CD8-positive, alpha-beta memory T cell (primary cell): ENCODE data around the gene ORC1. TPM values are rescaled to one million over a fixed set of nuclear protein-coding genes. Genes with fewer than 3 reads are reported as not detected.

Source experiments
- CTCF ChIA-PET: fragments of 350-600 bp; sonication (Branson Sonifier 250); formaldehyde crosslinking; loops from one replicate; lab custom pipeline; 2021; ENCODE audit warnings: antibody characterized with exemption; lab: Charles Lee
- POLR2A ChIA-PET: fragments of 350-600 bp; sonication (Branson Sonifier 250); formaldehyde crosslinking; loops from one replicate; lab custom pipeline; 2021; ENCODE audit warnings: antibody characterized with exemption; lab: Charles Lee
- DNase-seq, 5 donors: peaks; one replicate each; pipeline versions ENCODE4 v3.0.0 to v3.0.0-alpha.2; 2020 to 2022; ENCODE audit warnings: mixed read lengths in 1 of 5
- H3K27ac ChIP-seq: one replicate; pipeline ENCODE4 v1.7.0; 2013; ENCODE audit warnings: low read depth, mild to moderate bottlenecking, low read length, moderate library complexity
- H3K27me3 ChIP-seq: 2 replicates; pipeline ENCODE4 v1.7.0; 2013; ENCODE audit warnings: low read length, mild to moderate bottlenecking; ENCODE audit not compliant: insufficient read depth, poor library complexity, severe bottlenecking
- H3K36me3 ChIP-seq: 2 replicates; pipeline ENCODE4 v1.7.0; 2013; ENCODE audit warnings: mild to moderate bottlenecking, low read length, moderate library complexity; ENCODE audit not compliant: insufficient read depth
- H3K4me1 ChIP-seq: 2 replicates; pipeline ENCODE4 v1.7.0; 2013; ENCODE audit warnings: mild to moderate bottlenecking, low read length, moderate library complexity; ENCODE audit not compliant: insufficient read depth
- H3K4me3 ChIP-seq: 2 replicates; pipeline ENCODE4 v1.7.0; 2013; ENCODE audit warnings: mild to moderate bottlenecking, low read length
- H3K9me3 ChIP-seq: 2 replicates; pipeline ENCODE4 v1.7.0; 2013; ENCODE audit warnings: mild to moderate bottlenecking, low read length
- H3K27ac Mint-ChIP-seq, 8 donors: one replicate each; pipeline ENCODE4 v1.8.0; 2020 to 2021; ENCODE audit warnings: mixed read lengths in 8 of 8, mild to moderate bottlenecking in 6 of 8, inconsistent platforms in 3 of 8, moderate library complexity in 3 of 8
- H3K27me3 Mint-ChIP-seq, 2 donors: one replicate each; pipeline ENCODE4 v1.8.0; 2020 to 2021; ENCODE audit warnings: mixed read lengths in 2 of 2, mild to moderate bottlenecking in 1 of 2, moderate library complexity in 1 of 2
- H3K36me3 Mint-ChIP-seq, 3 donors: one replicate each; pipeline ENCODE4 v1.8.0; 2020 to 2021; ENCODE audit warnings: mixed read lengths in 3 of 3, inconsistent platforms in 1 of 3, mild to moderate bottlenecking in 1 of 3
- H3K4me1 Mint-ChIP-seq, 3 donors: one replicate each; pipeline ENCODE4 v1.8.0; 2020 to 2021; ENCODE audit warnings: mixed read lengths in 3 of 3, inconsistent platforms in 1 of 3, mild to moderate bottlenecking in 1 of 3
- H3K4me3 Mint-ChIP-seq, 7 donors: one replicate each; pipeline ENCODE4 v1.8.0; 2020 to 2021; ENCODE audit warnings: mixed read lengths in 7 of 7, mild to moderate bottlenecking in 6 of 7, moderate library complexity in 4 of 7, inconsistent platforms in 2 of 7
- H3K9me3 Mint-ChIP-seq, 5 donors: one replicate each; pipeline ENCODE4 v1.8.0; 2020 to 2022; ENCODE audit warnings: mixed read lengths in 5 of 5, mild to moderate bottlenecking in 3 of 5, moderate library complexity in 2 of 5, inconsistent platforms in 1 of 5
- polyA plus RNA-seq: library from polyadenylated mRNA; unstranded; fragments of 300-500 nt; fragmentation: Illumina TruSeq; gene quantifications from one replicate; pipeline ENCODE4 v1.2.3, GENCODE V29; 2021
- total RNA-seq, 2 experiments: library from RNA; stranded (reverse); gene quantifications; one replicate each; pipeline ENCODE4 v1.2.3, GENCODE V29; 2021

ORC1 gene
- total and polyA plus RNA-seq, 3 experiments from 2014 or later: 0.55 to 40.6 (median 39.8) TPM

- Mint-ChIP-seq H3K9me3 (no peaks in the 10 kb centered on the region), H3K27ac (peak overlapping the region in 2 of 8 donors; percentile 4 to 29), H3K36me3 (peaks cover 11 to 87% (median 29%) of the 10 kb centered on the region in 3 donors), H3K27me3 (no peaks in the 10 kb centered on the region), H3K4me1 (peaks cover 8 to 21% (median 17%) of the 10 kb centered on the region in 3 donors), H3K4me3 (no peak overlapping the region)
- H3K36me3 ChIP-seq: peaks cover 56% of the 10 kb centered on the region
- POLR2A ChIA-PET: interaction anchor here (0.6 to 1.0 kb wide), 2 partner anchors 12 to 68 kb away, joined by 4 read pairs; partner anchors contain the start of genes ORC1 and PRPF38A
- H3K27ac ChIP-seq: no peak overlapping the region
- DNase-seq: no peak
- H3K4me1 ChIP-seq: peaks cover 7% of the 10 kb centered on the region
- CTCF ChIA-PET: interaction anchor here (1.6 kb wide), 1 partner anchor 12 kb away, joined by 3 read pairs; the partner anchor contains the start of genes ORC1 and PRPF38A
- no peak overlapping the region for H3K4me3 ChIP-seq
- H3K27me3 ChIP-seq: no peaks in the 10 kb centered on the region
- H3K9me3 ChIP-seq: no peaks in the 10 kb centered on the region
Observed at GRCh38 chr1:52416811-52417210, 12.6 kb upstream of the ORC1 start.

- H3K27me3 ChIP-seq: no peaks in the 10 kb centered on the region
- H3K4me3 ChIP-seq: no peak overlapping the region
- H3K36me3 ChIP-seq: peaks cover 70% of the 10 kb centered on the region
- no peaks in the 10 kb centered on the region for H3K27me3 Mint-ChIP-seq
- H3K4me1 ChIP-seq: peaks cover 7% of the 10 kb centered on the region
- H3K27ac Mint-ChIP-seq: peak overlapping the region in 2 of 8 donors; percentile 5 to 27
- no peaks in the 10 kb centered on the region for H3K9me3 Mint-ChIP-seq
- CTCF ChIA-PET: no interaction called here
- H3K36me3 Mint-ChIP-seq: peaks cover 11 to 89% (median 35%) of the 10 kb centered on the region in 3 donors
- no peak for DNase-seq
- peaks cover 8 to 20% (median 14%) of the 10 kb centered on the region in 3 donors for H3K4me1 Mint-ChIP-seq
- no peaks in the 10 kb centered on the region for H3K9me3 ChIP-seq
- POLR2A ChIA-PET: no interaction called here
- H3K4me3 Mint-ChIP-seq: no peak overlapping the region
- H3K27ac ChIP-seq: no peak overlapping the region
Observed at GRCh38 chr1:52414942-52415341, 10.7 kb upstream of the ORC1 start.

- H3K4me3 Mint-ChIP-seq: no peak overlapping the region
- POLR2A ChIA-PET: no interaction called here
- no peaks in the 10 kb centered on the region for H3K9me3 Mint-ChIP-seq
- Histone ChIP-seq H3K4me1 (peaks cover 3% of the 10 kb centered on the region), H3K9me3 (no peaks in the 10 kb centered on the region), H3K27ac (no peak overlapping the region), H3K36me3 (peaks cover 82% of the 10 kb centered on the region), H3K27me3 (no peaks in the 10 kb centered on the region), H3K4me3 (no peak overlapping the region)
- no peaks in the 10 kb centered on the region for H3K27me3 Mint-ChIP-seq
- no peak for DNase-seq
- peak overlapping the region in 2 of 8 donors; percentile 51 to 64 for H3K27ac Mint-ChIP-seq
- peaks cover 8 to 19% (median 12%) of the 10 kb centered on the region in 3 donors for H3K4me1 Mint-ChIP-seq
- CTCF ChIA-PET: interaction anchor here (1.1 kb wide), 1 partner anchor 49 kb away, joined by 3 read pairs; no protein-coding TSS in a partner anchor
- H3K36me3 Mint-ChIP-seq: peaks cover 17 to 88% (median 40%) of the 10 kb centered on the region in 3 donors
Observed at GRCh38 chr1:52413410-52413989, 9.3 kb upstream of the ORC1 start.

GRCh38 chr1:52404975-52405338, 734 bp upstream of the ORC1 start:
- Histone ChIP-seq H3K4me3 (peak overlapping the region; percentile 99), H3K27me3 (no peaks in the 10 kb centered on the region), H3K9me3 (no peaks in the 10 kb centered on the region), H3K4me1 (peaks cover 18% of the 10 kb centered on the region), H3K36me3 (peaks cover 24% of the 10 kb centered on the region), H3K27ac (peak overlapping the region; percentile 98)
- Mint-ChIP-seq H3K27ac (peak overlapping the region; percentile 92 to 100 (median 99)), H3K9me3 (no peaks in the 10 kb centered on the region), H3K36me3 (peaks cover 7 to 48% (median 16%) of the 10 kb centered on the region in 3 donors), H3K4me1 (peaks cover 37 to 51% (median 47%) of the 10 kb centered on the region in 3 donors), H3K4me3 (peak overlapping the region; percentile 98 to 100 (median 99)), H3K27me3 (peaks cover 0 to 2% of the 10 kb centered on the region in 2 donors)
- CTCF ChIA-PET: interaction anchor here (0.9 to 2.6 kb wide), 8 partner anchors 12 to 281 kb away, joined by 3 to 12 read pairs (median 5); partner anchors contain the start of gene TUT4
- DNase-seq: no peak
- POLR2A ChIA-PET: interaction anchor here (0.7 to 2.9 kb wide), 8 partner anchors 12 to 1548 kb away, joined by 3 to 24 read pairs (median 5); partner anchors contain the start of genes CC2D1B, KTI12 and TUT4

- Mint-ChIP-seq H3K4me1 (peaks cover 34 to 47% (median 40%) of the 10 kb centered on the region in 3 donors), H3K4me3 (peak overlapping the region; percentile 98 to 100 (median 99)), H3K9me3 (no peaks in the 10 kb centered on the region), H3K27me3 (peaks cover 0 to 2% of the 10 kb centered on the region in 2 donors), H3K27ac (peak overlapping the region; percentile 69 to 100 (median 98)), H3K36me3 (peaks cover 1 to 40% (median 9%) of the 10 kb centered on the region in 3 donors)
- ChIA-PET POLR2A (interaction anchor here (0.6 to 2.9 kb wide), 11 partner anchors 13 to 370 kb away, joined by 3 to 24 read pairs (median 5); partner anchors contain the start of genes CC2D1B, KTI12 and TUT4), CTCF (interaction anchor here (0.8 to 2.6 kb wide), 6 partner anchors 11 to 282 kb away, joined by 3 to 12 read pairs (median 3); no protein-coding TSS in a partner anchor)
- Histone ChIP-seq H3K27me3 (no peaks in the 10 kb centered on the region), H3K4me1 (peaks cover 18% of the 10 kb centered on the region), H3K4me3 (peak overlapping the region; percentile 99), H3K36me3 (peaks cover 13% of the 10 kb centered on the region), H3K27ac (peak overlapping the region; percentile 98), H3K9me3 (no peaks in the 10 kb centered on the region)
- DNase-seq: peak; percentile 19 to 74 (median 40)
Observed at GRCh38 chr1:52403566-52404115, 582 bp downstream of the ORC1 start.

GRCh38 chr1:52402860-52403240, 1.4 kb downstream of the ORC1 start:
- CTCF ChIA-PET: no interaction called here
- Mint-ChIP-seq H3K9me3 (no peaks in the 10 kb centered on the region), H3K4me1 (peaks cover 30 to 42% (median 40%) of the 10 kb centered on the region in 3 donors), H3K4me3 (peak overlapping the region; percentile 98 to 100 (median 99)), H3K27ac (peak overlapping the region in 4 of 8 donors; percentile 9 to 99 (median 61)), H3K36me3 (peaks cover 0 to 34% (median 6%) of the 10 kb centered on the region in 3 donors), H3K27me3 (peaks cover 0 to 2% of the 10 kb centered on the region in 2 donors)
- Histone ChIP-seq H3K4me1 (peaks cover 18% of the 10 kb centered on the region), H3K36me3 (peaks cover 8% of the 10 kb centered on the region), H3K27me3 (no peaks in the 10 kb centered on the region), H3K27ac (peak overlapping the region; percentile 98), H3K4me3 (no peak overlapping the region), H3K9me3 (no peaks in the 10 kb centered on the region)
- no peak for DNase-seq
- POLR2A ChIA-PET: interaction anchor here (0.7 to 1.3 kb wide), 2 partner anchors 23 to 36 kb away, joined by 3 to 4 read pairs; no protein-coding TSS in a partner anchor

GRCh38 chr1:52400131-52400530, 4.1 kb downstream of the ORC1 start:
- no peak for DNase-seq
- H3K4me3 ChIP-seq: no peak overlapping the region
- H3K4me1 ChIP-seq: peaks cover 2% of the 10 kb centered on the region
- POLR2A ChIA-PET: no interaction called here
- CTCF ChIA-PET: interaction anchor here (1.2 kb wide), 1 partner anchor 34 kb away, joined by 4 read pairs; the partner anchor contains the start of gene CC2D1B
- Mint-ChIP-seq H3K4me3 (no peak overlapping the region), H3K4me1 (peaks cover 16 to 20% (median 19%) of the 10 kb centered on the region in 3 donors), H3K27ac (peak overlapping the region in 1 of 8 donors; percentile 26), H3K27me3 (peaks cover 0 to 2% of the 10 kb centered on the region in 2 donors), H3K9me3 (no peaks in the 10 kb centered on the region), H3K36me3 (peaks cover 0 to 13% (median under 1%) of the 10 kb centered on the region in 3 donors)
- no peaks in the 10 kb centered on the region for H3K27me3 ChIP-seq
- H3K27ac ChIP-seq: no peak overlapping the region
- H3K9me3 ChIP-seq: no peaks in the 10 kb centered on the region
- no peaks in the 10 kb centered on the region for H3K36me3 ChIP-seq
